CD4-positive, alpha-beta T cell treated with Interleukin-4 for 4 hours (primary cell): Measurements from ENCODE around the gene SELENOS.

ENCODE experiments used
- DNase-seq: peaks from one replicate; pipeline ENCODE4 v3.0.0-alpha.2; 2020

SELENOS gene, protein sequence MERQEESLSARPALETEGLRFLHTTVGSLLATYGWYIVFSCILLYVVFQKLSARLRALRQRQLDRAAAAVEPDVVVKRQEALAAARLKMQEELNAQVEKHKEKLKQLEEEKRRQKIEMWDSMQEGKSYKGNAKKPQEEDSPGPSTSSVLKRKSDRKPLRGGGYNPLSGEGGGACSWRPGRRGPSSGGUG

DNA sequence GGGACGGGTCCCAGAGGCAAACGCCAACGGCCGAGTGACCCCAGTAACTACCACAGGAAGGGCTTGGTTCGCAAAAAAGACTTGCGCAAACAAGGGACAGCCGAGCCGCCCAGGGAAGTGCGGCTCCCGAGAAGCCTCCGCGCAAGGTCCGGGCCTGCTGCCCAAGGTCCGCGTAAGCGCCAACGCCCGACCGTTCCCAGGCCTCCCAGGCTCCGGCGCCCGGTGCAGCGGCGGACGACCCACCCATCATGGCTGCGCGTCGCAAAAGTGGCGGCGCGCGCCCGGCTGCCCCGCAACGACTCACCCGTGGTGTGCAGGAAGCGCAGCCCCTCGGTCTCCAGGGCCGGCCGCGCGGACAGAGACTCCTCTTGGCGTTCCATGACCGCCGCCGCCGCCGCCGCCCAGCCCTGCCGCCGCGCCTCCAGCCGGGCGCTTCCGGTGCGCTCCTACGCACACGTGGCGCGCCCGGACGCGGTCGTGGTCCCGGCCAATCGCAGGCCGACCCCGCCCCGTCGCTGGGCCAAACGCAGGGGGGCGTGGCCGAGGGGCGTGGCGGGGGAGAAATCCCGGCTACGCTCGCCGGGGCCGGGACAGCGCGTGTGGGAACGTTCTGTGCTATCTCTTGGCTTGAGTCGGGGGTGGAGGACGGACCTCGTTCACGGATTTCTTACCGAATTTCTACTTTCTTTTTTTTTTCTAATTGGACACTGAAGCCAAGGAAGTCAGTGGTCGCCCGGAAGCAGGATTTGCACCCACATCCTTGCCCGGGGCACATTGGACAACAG, at the start of gene SELENOS:
SELENOS (minus strand) TSS at position 448 of the 785 bp plus-strand sequence; CDS start at position 380, 68 bp downstream.
- peak; percentile 73 for DNase-seq

DNA sequence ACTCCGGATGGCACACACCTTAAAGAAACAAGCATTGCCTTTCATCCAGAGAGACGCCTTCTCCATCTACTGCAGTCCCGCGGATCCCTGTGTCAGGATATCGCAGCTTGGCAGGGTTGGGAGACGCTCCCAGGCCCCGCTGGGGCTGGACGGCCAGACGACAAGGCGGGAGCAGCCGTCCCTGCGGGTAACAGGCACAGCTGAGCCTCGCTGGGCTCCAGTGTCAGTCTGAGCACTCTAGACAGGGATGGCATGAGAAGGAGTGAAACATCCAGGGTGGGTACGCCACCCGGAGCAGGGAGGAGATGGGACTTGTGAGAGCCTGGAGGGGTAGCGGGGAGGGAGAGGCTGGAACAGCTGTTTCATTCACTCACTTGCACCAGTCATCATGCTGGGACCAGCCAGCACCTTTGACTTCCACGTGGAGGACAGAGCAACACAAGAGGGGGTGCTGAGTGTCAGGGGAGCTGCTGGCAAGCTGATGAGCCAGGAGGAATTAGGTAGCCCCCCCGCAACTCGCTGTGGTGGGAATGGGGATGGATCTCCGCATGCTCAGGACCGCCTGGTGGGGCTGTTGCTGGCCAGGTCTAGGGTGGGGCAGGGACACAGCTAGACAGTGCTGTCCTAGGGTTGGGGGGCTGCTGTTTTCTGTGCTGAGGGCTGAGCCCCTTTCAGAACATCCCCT, 49.3 kb upstream of the SELENOS start:
- DNase-seq, result no peak

DNA sequence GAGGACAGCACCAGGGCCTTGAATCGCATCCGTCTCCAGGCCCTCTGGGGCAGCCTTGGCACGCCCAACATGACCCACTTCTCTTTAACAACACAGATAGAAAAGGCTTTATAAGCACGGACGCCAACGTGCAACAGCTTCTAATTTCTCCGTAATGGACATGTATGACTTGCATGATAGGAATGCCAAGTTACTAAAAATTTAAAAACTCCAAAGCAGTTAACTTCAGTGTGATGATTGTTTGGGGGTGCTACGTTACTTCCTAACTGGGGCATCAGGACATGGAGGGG, 48.7 kb upstream of the SELENOS start:
- DNase-seq, result no peak

DNA sequence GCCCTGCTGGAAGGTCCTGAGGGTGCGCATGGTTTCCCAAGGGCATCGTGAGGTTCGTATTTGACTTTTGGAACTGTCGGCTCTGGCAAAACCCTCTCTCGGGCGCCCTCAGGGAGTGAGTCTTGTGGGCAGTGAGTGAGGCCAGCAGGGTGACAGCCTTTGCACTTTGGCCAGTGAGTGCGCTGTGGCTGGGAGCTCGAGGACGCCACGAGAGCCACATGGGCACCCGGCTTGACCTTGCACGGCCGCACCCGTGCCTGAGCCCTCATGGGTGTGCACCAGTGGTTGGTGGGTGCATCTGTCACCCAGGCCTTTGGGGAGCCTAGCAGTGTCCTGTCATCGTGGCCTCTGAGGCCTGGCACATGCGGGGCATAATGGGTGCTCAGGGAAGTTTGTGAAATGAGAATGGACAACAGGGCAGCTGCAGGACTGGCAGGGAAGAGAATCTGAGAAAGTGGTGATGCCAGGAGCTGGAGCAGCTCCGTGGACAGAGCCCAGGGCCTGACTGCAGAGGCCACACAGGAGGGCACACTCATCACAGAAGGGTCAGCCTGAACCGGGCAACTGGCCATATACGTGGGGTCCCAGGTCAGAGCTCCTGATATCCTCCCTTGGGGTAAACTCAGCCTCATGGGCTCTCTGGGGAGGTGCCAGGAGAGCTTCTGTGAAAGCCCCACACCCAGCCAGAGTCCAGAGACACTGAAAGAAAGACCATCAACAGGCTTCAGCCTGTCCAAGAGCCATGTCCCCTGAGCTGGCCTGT, 48.2 kb upstream of the SELENOS start:
- DNase-seq, result no peak

DNA sequence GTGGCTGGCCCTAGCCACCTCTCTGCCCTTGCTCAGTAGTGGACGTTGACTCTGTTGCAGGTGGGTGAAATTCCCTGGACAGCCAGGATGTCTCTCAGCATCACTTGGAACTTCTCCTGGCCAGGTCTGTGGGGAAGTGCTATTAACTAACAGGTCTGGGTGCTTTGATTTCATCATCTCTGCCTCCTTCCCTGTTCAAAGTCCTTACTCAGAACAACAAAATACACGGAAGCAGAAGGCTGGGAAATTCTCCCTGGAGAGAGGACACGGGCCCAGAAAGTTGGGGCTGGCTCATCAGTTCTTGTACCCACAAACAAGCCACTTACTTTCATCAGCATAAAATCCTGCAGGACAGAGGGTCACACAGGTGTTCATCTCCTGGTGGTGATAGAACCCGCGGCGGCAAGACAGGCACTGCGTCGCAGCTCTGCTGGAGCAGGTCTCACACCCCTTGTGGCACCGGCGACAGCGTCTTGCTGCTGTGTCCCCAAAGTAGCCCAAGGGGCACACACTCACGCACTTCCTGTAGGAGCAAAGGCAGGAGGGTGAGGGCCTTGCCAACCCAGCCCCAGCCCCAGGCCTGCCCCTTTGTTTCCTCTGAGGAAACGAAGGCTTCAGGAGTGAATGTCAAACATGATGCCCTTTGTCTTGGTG, 47.4 kb upstream of the SELENOS start:
- DNase-seq, result no peak

DNA sequence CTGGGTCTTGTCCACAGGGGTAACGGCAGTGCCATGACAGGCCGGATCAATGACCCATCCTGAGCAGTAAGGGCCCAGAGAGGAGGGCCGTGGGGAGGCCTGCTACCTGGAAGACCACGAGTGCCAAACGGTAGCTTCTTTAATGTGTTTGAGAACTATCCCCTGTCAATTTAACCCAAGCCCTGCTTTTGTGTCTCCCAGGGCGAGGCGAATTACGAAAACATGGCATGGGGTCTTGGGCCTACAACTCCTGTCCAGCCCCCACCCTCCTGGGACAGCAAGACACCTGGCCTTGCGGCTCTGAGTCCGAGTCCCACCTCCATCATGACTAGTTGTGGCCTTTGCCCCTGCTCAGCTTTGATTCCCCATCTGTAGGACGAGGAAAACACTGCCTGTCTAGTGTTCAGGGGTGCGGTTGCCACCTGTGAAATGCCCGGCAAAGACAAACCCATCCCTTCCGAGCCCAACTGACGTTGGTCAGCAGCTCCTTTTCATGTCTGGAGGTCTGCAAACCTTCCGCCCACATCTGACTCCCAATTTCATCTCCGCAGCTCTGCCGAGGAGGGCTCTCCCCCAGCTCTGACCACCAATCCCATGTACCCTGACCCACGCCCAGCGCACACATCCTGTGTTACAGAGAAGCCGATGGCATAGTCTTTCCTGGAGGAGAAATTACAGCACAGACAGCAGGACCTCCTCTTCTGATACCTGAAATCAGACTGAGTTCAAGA, 46.7 kb upstream of the SELENOS start:
- DNase-seq, result no peak

DNA sequence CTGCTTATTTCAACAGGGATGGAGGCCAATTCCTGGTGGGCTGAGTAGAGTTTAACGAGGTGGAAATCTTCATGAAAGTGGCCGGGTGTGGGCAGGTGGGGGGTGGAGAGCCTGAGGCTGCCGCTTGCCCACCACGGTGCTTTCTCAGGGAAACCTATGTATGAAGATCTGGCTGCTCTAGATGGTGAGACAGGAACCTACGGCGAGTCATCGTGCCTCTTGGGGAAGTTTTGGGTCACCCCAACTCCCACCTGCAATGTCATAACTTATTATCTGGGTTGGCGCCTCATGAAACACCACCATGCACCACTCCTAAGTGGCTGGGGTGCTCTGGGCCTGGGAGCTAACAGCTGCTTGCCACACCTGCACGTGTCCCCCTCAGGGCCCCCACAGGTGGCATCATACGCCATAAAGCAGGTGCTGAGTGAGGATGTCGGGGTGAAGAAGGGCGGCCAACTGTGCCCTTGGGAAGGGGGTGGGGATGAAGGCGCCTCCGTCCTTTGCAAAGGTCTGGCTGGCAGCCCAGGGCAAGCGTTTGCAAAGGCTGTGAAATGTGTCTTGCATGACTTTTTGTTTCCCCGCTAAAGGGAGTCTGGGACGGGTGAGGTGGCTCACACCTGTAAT, 45.7 kb upstream of the SELENOS start:
- no peak for DNase-seq

DNA sequence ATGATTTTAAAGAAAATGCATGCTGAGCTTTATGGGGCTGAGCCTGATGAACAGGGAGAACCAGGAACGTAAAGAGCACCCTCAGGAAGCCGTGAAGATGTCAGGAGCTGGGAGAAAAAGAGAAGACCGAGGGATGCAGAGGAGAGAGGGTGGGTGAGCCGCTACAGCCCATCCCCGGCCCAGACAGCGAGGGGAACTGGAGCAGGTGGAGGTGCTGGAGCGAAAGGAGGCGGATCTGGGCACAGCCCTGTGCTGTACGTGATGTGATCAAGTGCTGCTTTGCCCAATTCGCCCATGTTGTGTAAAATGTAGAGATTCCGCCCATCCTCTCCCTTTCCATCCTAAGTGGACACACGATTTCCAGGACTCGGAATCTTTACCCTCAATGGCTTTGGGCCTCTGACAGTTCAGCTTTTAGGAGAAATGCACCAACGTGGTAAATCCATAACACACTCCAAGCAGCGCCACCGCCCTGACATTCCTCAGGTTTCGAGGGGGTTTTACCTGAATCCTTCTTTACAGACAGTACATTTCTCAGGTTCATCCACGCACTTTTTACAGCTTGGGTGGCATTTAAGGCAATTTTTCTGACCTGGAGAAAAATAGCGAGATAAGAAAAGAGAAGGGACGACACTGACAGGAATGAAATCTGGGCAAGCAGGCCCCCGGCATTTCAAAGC, 44.9 kb upstream of the SELENOS start:
- no peak for DNase-seq

DNA sequence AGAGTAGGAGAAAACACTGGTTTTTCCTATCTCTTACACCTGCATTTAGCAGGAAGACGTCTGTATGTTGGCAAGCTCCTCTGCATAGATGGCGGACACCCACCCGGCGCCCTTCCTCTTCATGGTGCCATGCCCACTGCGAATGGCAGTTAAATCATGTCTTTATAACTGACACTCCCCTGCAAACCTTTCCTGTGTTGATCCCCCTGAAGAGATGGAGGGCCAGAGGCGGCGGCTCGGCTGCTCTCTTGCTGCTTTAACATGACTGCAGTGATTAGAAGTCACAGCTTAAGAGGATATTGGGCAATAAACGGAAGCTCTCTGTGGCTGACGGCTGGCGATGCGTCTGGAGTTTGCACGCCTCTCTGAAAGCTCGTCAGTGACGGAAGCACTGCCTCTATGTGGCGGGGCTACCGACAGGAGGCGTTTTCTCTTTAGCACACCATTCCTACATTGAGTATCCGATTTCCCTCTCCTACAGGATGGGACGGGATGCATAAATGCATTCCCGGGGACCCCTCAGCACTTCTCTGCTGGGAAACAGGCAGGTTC, 43.3 kb upstream of the SELENOS start:
- DNase-seq, result peak; percentile 55

DNA sequence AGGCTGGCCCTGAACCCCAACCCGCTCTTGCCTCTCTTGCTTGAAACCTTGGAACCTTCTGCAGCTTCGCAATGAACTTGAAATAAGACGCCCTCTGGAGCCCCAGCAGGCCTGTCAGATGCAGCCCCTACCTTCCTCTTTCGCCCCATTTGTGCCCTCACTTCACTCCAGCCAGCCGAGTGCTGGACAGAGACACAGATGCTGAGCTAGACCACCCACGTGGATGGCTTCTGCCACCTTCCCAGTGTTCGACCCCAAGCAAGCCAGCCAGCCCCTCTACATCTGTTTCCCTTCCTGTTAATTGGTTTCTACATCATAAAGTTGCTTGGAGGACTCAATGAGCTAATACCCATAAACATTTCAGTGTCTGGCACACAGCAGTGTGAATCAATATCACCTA, 41.6 kb upstream of the SELENOS start:
- DNase-seq, result no peak

DNA sequence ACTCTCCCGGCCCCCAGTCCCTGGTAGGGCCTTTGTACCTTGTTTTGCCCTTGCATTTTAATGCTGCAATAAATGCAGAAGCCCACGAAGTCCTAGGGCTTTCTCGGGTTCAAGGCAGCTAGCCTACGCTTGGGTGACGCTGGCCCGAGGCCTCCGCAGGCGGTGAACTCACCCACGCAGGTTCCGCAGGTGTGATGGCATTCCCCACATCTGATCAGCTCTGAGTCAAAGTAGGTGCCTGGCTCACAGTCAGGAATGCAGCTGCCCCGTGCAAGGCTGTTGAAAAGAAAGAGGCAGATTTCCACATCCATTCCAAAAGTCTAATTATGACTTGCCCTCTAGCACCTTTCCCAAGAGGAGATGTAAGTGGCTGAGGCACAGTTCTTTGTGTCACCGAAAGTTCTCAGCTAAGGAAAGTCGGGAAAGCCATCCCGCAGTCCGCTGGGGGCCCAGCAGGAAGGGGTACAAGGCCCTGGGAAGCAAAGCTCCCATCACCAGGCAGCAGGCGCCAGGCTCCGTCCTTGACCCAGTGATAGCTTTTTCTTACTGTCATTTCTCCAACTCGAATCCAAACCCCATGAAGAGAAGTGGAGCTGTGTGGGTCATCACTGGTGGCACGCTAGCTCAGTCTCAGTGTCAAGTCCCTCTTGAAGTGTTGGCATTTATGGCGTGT, 41.0 kb upstream of the SELENOS start:
- no peak for DNase-seq

DNA sequence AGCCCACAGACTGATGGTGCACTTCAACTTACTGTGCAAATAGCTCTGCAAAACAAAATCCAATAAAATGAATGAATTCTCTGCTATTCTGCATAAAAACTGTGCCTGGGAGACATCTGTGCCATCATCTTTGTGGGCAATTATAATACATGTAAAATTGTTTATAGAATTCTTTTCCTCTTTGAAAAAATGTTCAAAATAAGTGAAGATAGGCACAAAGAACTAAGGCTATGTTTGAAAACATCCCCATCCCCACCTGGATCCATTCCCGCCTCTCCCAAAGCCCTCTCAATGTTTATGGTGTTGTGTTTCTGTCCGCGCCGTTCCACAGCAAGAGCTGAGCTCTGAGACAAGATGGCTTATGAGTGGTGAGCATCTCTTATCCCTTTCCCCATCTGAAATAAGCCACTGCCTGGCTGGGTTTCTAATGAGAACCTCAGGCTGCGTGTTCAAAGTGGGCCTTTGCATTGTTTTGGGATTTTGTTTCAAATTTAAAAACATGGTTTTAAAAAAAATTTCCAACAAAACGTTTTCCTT, 40.1 kb upstream of the SELENOS start:
- DNase-seq, result no peak

DNA sequence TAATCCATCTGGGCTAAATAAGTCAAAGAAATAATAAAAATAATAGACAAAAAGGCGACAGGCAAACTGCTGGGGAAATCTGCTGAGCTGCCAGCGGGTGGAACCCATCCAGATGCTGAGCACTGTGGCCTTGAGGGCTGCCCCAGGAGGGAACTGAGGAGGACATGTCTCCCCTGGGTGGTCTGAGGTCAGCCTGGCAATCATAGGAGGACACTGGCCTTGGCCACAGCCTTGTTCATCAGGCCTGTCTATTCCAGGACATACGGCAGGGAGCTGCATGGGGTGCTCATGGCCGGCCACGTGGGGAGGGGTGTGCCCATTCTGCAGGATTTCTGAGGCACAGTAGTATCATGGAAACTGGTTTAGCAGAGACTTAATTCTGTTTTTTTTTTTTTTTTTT, 39.2 kb upstream of the SELENOS start:
- DNase-seq, result no peak

DNA sequence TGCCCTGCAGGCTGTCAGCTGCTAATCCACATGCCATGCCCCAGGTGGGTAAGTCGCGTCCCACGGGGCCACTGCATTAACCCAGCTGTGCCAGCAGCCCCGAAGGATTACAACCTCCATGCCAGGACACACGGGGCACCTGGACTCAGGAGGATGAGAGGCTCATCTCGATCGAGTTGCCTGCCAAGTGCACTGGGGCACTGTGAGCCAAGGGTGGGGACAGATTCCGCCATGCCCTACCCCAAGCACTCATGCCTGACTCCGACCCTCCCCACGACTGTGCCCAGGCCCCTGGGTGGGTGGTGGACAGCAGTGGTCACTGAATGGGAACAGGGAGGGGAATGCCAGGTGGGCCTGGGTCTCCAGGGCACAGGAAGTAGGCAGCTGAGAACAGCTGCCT, 38.5 kb upstream of the SELENOS start:
- no peak for DNase-seq

DNA sequence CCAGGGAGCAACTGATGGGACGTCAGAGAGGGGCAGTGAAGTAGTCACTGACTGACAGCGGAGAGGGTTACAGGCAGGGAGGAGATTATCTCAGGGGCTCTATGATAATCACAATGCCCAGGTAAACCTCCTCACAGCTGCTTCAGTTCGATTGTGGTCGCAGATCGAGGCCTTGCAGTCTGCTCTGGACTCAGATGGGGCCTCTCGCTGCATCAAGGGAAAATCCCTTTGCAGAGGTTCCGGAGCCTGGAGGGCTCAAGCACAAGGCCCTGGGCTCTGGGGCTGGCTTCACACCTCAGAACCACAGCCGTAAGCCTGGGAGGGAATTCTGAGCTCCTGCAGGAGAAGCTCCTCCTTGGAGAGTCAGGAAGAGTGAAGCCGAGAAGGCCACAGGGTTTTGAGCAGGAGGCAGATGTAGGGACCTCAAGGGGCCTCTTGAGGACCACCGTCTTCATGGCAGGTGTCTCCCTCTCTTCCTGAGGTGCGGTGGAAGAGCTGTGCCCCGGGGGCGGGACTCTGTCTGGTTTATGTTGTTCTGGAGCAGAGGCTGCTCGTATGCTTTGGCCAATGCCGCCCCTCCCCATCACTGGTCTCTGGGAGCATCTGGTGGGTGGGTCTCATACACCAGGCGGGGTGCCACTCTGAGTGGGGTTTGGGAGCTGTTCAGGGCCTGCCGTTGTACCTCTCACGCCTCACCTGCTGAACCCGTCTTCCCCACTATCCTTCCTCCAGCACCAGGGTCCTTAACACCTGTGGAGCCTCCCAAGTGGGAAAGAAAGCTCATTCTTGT, 37.2 kb upstream of the SELENOS start:
- DNase-seq, result no peak

DNA sequence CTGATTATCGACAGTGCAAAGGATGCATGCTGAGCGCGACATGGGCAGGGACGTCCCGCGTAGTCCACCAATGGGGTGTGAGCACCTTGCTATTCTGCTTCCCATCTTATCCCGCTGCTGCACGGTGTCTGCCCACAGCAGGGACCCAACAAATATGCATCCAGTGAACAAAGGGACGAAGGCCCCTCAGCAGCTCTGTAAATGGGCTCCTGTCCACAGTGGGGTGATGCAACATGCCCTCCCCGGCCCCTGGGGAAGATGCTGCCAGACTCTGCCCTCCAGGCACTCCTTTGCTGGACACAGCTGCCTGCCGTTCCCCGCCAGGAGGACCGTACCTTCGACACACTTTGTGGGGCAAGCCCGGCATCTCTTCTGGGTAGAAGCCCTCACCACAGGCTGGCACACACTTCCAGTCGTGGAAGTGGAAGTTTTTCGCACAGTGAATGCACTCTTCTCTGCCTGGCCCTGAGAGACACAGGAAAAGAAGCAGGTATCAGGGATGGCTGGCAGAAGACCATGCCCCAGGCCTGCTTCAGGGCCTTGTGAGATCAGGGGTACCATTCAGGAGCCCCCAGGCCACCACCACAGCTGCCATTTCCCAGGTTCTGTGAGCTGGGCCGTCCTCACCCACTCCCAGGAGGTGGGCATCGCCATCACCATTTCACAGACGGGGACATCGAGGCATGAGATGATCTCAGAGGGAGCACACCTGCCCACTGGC, 35.9 kb upstream of the SELENOS start:
- no peak for DNase-seq

DNA sequence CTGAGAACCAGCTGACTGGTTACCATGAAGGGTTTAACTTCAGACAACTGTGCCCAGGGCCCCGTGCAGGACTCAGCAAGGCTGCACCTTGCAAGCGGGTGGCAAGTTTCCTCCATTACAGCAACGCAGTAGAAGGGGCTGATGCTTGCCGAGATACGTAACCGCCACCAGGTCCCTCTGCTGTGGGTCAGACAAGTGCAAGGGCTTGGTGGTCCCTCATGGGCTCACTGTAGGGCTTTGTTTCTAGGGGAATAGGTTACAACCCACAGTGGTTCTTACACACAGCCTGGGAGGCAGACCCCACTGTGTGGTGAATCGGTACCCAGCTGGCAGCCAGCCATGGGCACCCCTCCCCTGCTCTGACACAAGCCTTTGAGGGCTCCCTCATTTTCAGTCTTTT, 33.2 kb upstream of the SELENOS start:
- no peak for DNase-seq

DNA sequence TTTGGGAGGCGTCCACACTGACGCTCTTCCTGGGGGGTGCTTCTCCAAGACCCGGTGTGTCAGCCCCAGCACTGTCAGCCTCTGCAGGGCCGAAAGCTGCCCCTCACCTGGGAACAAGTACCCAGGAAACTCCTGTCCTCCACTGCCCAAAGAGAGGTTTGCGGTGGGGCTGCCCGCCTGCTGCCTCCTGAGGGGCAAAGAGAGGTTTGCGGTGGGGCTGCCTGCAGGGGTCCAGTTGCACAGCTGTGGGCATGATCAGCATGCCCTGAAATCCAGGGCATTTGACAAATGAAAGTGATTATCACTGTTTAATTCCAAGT, 32.8 kb upstream of the SELENOS start:
- no peak for DNase-seq
